ENCODE data around the gene CAMTA1.
"Not testable (repeated sequence)": the region's sequence is repeated elsewhere in the genome, so short reads cannot be mapped to it uniquely, and the experiment has no call there.

CAMTA1 gene

GRCh38 chr1:6907201-6907600, 121.9 kb downstream of the CAMTA1 start:
- no peak for DNase-seq (ENCODE audit: low spot score)

- no peak for DNase-seq (ENCODE audit: low spot score)
Measured at GRCh38 chr1:6907676-6908434, 122.6 kb downstream of the CAMTA1 start.

GRCh38 chr1:6909401-6909800, 124.1 kb downstream of the CAMTA1 start:
- no peak for DNase-seq (ENCODE audit: low spot score)

GRCh38 chr1:6909857-6910256, 124.6 kb downstream of the CAMTA1 start:
- DNase-seq (ENCODE audit: low spot score) = no peak

- no peak for DNase-seq (ENCODE audit: low spot score)
Measured at GRCh38 chr1:6911021-6911941, 126.0 kb downstream of the CAMTA1 start.

GRCh38 chr1:6911974-6912373, 126.7 kb downstream of the CAMTA1 start:
- no peak for DNase-seq (ENCODE audit: low spot score)

- DNase-seq (ENCODE audit: low spot score) = no peak
Measured at GRCh38 chr1:6912518-6912917, 127.3 kb downstream of the CAMTA1 start.

- DNase-seq (ENCODE audit: low spot score) = no peak
Measured at GRCh38 chr1:6913086-6913485, 127.8 kb downstream of the CAMTA1 start.

- no peak for DNase-seq (ENCODE audit: low spot score)
Measured at GRCh38 chr1:6914706-6915105, 129.5 kb downstream of the CAMTA1 start.

- DNase-seq (ENCODE audit: low spot score) = no peak
Measured at GRCh38 chr1:6915999-6916565, 130.8 kb downstream of the CAMTA1 start.

GRCh38 chr1:6917067-6917466, 131.8 kb downstream of the CAMTA1 start:
- DNase-seq (ENCODE audit: low spot score) = no peak

- DNase-seq (ENCODE audit: low spot score) = no peak
Measured at GRCh38 chr1:6918186-6918924, 133.1 kb downstream of the CAMTA1 start.

- DNase-seq (ENCODE audit: low spot score) = no peak
Measured at GRCh38 chr1:6918925-6919511, 133.8 kb downstream of the CAMTA1 start.

GRCh38 chr1:6921506-6921905, 136.3 kb downstream of the CAMTA1 start:
- not testable (repeated sequence) for DNase-seq (ENCODE audit: low spot score)

- no peak for DNase-seq (ENCODE audit: low spot score)
Measured at GRCh38 chr1:6922096-6922931, 137.1 kb downstream of the CAMTA1 start.

GRCh38 chr1:6923012-6923411, 137.8 kb downstream of the CAMTA1 start:
- DNase-seq (ENCODE audit: low spot score) = no peak

- DNase-seq (ENCODE audit: low spot score) = no peak
Measured at GRCh38 chr1:6923416-6923815, 138.2 kb downstream of the CAMTA1 start.

- DNase-seq (ENCODE audit: low spot score) = no peak
Measured at GRCh38 chr1:6923955-6924881, 139.0 kb downstream of the CAMTA1 start.

- no peak for DNase-seq (ENCODE audit: low spot score)
Measured at GRCh38 chr1:6924891-6925290, 139.6 kb downstream of the CAMTA1 start.

GRCh38 chr1:6927626-6928025, 142.4 kb downstream of the CAMTA1 start:
- DNase-seq (ENCODE audit: low spot score) = no peak

Measured in NAMALWA (cell line).